HG03457 (cell line): ENCODE results near the gene PHYH.
"Not testable (repeated sequence)": the region's sequence is repeated elsewhere in the genome, so short reads cannot be mapped to it uniquely, and the experiment has no call there.

Experiments
- ATAC-seq: cut with Tn5 transposase; IDR thresholded peaks from one replicate; pipeline ENCODE4 v1.9.1; 2021; ENCODE audit warnings: moderate number of reproducible peaks; ENCODE audit not compliant: unreplicated experiment

The PHYH gene

GRCh38 chr10:13299437-13300287, at the start of gene PHYH:
PHYH (minus strand) TSS chr10:13300064; CDS start chr10:13300042, 22 bp downstream.
- ATAC-seq, result peak; percentile 55

- ATAC-seq, result peak; percentile 41
These were observed 48.6 kb upstream of the PHYH start, which contains the start of gene SEPHS1 for GRCh38 chr10:13348216-13349017. SEPHS1 (minus strand) TSS chr10:13348293; CDS start chr10:13344950, 3,343 bp downstream.

GRCh38 chr10:13347500-13348156, 47.8 kb upstream of the PHYH start:
- ATAC-seq, result peak; percentile 41

GRCh38 chr10:13347043-13347499, 47.2 kb upstream of the PHYH start:
- peak; percentile 22 for ATAC-seq

GRCh38 chr10:13346283-13347042, 46.6 kb upstream of the PHYH start:
- no peak for ATAC-seq

GRCh38 chr10:13340626-13341376, 40.9 kb upstream of the PHYH start:
- ATAC-seq, result peak; percentile 67

GRCh38 chr10:13340068-13340467, 40.2 kb upstream of the PHYH start:
- ATAC-seq, result peak; percentile 18

- no peak for ATAC-seq
These were observed 38.7 kb upstream of the PHYH start for GRCh38 chr10:13338390-13339110.

GRCh38 chr10:13337827-13338196, 37.9 kb upstream of the PHYH start:
- ATAC-seq, result no peak

GRCh38 chr10:13337128-13337826, 37.4 kb upstream of the PHYH start:
- no peak for ATAC-seq

- no peak for ATAC-seq
These were observed 36.0 kb upstream of the PHYH start for GRCh38 chr10:13335881-13336280.

- no peak for ATAC-seq
These were observed 34.7 kb upstream of the PHYH start for GRCh38 chr10:13334556-13334955.

GRCh38 chr10:13331646-13332045, 31.8 kb upstream of the PHYH start:
- ATAC-seq, result no peak

GRCh38 chr10:13330980-13331379, 31.1 kb upstream of the PHYH start:
- not testable (repeated sequence) for ATAC-seq

- ATAC-seq, result no peak
These were observed 29.7 kb upstream of the PHYH start for GRCh38 chr10:13329565-13329964.

GRCh38 chr10:13328613-13329012, 28.7 kb upstream of the PHYH start:
- ATAC-seq, result no peak

- no peak for ATAC-seq
These were observed 28.3 kb upstream of the PHYH start for GRCh38 chr10:13328126-13328525.

GRCh38 chr10:13327534-13327933, 27.7 kb upstream of the PHYH start:
- ATAC-seq, result no peak
